RPMI7951 (cell line): Measurements from ENCODE around the gene KLHL29. TPM values are rescaled to one million over a fixed set of nuclear protein-coding genes. Genes with fewer than 3 reads are reported as not detected.

ENCODE experiments used
- DNase-seq: peaks from one replicate; pipeline ENCODE4 v3.0.0-alpha.2; 2012; ENCODE audit warnings: low read depth
- total RNA-seq: library from RNA; depleted of rRNA; stranded (reverse); fragments of >200 nt; shearing (Covaris generic); gene quantifications from 2 replicates; pipeline ENCODE4 v1.2.3, GENCODE V29; 2014

The KLHL29 gene
- total RNA-seq, 1 experiment from 2014 or later: 0.84 TPM

DNA sequence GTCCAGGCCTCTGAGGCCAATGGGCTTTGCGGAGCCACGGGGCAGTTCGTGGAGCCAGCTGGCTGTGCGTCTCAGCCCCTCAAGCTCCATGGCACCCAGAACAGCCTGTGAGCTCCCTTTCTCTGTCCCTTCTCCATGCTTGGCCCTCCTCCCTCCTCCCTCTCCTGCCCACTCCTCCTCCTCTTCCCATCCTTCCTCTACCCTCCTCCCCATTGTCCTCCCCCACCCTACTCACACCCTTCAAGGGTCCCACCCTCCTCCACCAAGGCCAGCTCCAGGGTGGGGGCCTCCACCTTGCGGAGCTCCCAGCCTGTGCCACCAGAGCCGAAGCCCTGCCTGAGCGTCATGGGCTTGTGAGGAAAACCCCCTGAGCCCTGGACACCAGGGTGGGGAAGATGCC, 273.0 kb downstream of the KLHL29 start:
- no peak for DNase-seq

DNA sequence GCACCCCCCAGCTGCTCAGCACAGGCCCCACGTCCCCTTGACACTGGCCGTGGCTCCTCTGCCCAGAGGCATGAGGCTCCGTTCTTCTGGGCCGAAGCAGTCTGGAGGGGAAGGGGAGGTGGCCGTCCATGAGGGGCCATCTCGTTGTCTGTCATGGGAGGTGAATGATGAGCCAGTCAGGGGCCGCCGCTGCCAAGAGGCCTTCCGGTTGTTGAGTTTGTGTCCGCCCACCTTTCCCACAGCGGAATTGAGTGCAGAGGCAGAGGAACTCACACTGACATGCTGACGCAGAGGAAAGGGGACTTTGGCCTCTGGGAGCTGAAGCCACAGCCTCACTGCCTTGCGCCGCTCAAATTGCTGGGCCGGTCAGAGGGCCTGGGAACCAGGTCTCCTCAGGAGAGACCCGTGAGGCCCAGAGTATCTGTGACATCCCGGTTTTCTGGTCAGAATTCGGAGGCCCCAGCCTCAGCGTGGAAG, 273.5 kb downstream of the KLHL29 start:
- DNase-seq: no peak

DNA sequence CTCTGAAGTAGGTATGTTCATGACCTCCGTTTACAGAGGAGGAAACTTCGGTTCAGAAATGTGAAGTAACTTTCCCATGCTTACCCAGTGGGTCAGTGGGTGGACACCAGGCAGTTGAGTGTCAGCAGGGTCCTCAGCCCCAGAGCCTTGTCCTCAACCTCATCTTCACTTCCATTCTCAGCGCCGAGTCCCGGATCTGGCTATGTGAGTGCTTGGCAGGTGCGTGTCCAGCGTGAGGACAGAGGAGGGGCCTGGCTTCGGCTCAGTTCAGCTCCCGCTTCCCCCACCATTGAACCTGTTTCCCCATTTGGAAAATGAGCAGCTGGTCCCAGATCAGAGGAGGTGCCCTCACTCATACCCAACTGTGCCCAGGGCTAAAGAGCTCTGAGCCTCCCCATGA, 274.3 kb downstream of the KLHL29 start:
- no peak for DNase-seq

DNA sequence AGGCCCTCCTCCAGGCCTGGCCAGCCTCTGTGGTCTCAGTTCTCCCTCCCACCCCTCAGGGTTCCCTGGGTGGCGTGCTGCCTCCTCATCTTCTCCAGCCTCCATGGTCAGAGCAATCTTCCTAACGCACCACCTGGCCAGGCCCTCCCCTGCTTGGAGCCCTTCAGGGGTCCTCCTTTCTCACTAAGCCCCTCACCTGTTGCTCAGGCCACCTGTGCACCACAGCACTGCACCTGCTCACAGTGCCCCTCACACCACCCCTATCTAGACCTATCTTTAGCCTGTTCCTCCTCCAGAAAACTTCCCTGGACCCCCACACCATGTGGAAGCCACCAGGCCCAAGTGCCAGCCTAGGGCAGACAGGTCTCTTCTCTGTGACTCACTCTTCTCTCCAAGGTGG, 274.8 kb downstream of the KLHL29 start:
- no peak for DNase-seq

DNA sequence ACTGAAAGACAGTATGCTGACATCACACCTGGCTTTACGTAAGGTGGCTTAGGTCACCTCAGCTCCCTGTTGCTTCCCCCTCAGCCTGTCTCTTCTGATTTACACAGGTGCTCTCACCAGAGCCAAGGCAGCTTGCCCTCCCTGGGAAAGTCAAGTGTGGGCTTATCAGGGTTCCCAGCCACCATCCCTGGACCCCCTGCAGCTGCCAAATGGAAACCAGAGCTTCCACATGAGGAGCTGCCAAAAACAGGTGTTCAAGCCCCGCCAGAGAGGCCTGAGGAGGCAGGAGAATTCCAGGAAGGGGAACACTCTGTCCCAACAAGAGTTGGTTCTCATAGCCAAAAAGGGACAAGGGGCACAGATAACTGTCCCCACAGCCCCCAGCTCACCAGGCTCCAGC, 275.3 kb downstream of the KLHL29 start:
- no peak for DNase-seq

DNA sequence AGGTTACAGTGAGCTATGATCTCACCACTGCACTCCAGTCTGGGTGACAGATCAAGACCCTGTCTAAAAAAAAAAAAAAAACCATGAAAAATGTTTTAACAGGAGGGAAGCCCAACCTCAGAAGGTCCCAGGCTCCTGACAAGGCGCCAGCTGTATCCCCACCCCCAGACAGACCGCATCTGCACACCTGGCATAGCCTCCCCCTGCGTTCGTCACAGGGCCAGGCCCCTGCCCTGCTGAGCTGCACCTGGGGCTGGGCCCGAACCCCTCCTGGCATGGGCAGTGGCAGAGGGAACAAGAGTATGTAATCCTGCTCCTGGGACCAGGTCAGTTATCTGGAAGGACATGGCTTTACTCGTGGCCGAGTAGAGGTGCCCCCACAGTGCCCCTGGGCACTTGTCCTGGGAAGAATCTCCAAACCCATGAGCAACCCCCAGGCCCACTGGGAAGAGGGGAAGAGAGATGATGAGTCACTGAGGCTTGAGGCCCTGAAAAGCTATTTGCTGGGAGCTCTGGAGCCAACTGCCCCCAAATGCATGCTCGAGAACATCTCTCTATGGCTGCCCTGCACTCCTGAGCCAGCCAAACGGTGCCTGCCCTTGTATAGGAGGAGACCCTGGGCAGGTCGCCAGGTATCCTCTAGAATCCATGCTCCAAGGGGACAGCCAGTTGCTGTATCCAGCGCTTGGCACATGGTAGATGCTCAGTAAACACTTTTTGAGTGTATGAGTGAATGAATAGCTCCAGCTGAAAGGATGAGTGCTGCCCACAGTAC, 276.5 kb downstream of the KLHL29 start:
- DNase-seq: no peak

DNA sequence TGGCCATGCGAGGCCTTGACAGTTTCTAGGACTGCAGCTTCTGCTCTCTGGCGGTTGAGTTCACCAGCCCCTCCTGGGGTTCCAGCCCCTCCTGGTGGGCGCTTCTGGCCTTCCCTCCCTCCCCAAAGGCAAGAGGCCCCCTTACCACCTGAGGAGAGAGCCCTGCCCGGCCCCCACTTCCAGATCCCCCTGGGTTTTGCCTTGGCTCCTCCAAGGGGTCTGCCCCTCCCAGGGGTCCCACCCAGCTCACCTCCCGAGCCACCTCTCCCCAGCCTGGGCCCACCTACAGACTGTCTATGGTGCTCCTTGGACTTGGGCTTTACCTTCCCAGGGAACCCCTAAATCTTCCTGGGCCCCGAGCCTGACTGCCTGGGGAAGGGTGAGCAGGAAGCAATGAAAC, 277.5 kb downstream of the KLHL29 start:
- DNase-seq: no peak

DNA sequence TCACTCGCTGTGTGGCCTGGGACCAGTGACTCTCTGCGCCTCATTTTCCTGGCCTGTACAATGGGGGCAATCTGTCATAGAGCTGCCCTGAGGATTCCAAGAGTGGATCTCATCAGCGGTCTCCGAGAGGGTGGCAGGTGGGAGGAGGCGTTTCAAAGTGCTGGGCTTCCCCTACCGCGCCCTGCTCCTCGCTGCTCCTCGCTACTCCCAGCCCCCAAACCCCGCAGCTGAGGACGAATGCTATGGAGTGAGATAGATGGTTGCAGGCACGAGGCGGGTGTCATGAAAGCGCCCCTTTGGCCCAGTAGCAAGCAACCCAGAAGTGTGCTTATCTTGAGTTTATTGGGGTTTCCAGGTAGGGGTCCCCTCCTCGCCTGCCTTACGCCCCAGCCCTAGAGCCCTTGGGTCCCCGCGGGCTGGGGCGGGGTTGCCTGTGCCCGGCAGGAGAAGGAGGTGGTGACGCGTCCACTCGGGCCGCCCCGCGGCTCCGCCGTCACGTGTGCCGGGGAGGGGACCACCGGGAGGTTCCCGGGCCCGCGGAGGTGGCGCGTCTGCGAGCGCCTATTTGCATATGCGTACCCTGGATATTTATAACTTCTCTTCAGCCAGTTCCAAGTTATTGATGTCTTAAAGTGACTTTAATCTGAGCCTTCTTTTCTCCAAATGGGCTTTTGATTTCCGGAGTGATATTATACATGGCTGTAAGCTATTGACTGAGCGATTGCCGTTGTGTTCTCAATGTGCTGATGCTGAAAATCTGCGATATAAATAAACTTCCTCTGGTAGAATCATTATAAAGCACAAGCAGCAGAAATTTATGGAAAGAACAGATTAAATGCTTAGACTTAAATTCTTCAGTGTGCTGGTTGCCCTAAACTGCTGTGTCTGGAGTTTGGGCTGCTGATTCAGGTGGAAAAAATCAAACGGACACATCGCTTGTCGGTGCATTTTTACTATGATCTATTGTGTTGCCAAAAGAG, 278.3 kb downstream of the KLHL29 start:
- no peak for DNase-seq

DNA sequence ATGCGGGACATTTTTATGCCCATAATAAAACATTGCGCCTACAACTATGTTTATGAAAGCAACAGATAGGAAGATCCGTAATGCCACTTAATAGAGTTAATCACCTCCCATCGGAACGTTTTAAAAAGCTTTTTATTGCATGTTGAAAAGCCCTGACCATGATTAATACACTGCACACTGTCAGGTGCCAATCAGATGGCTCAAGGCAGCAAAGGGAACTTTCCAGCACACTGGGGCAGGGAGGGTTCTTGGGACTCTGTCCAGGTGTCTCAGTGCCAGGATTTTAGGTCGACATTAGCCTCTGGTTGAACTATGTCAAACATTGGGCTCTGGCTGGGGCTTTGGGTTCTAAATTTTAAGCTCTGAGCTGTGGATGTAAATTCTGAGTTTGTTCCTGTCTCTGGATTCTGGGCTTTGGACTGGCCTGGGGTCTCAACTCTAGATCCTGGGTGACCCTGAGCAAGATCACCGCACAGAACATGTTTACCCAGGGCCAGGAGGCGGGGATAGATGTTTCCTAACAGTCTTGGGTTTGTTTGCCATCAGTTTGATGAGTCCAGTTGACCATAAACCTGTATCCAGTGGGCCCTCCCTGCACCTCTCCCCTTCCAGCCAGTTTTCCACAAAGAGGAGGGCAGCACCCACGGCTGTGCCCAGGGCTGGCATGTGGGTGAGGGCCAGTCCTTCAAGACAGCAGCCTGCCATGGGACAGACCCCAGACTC, 279.2 kb downstream of the KLHL29 start:
- no peak for DNase-seq

DNA sequence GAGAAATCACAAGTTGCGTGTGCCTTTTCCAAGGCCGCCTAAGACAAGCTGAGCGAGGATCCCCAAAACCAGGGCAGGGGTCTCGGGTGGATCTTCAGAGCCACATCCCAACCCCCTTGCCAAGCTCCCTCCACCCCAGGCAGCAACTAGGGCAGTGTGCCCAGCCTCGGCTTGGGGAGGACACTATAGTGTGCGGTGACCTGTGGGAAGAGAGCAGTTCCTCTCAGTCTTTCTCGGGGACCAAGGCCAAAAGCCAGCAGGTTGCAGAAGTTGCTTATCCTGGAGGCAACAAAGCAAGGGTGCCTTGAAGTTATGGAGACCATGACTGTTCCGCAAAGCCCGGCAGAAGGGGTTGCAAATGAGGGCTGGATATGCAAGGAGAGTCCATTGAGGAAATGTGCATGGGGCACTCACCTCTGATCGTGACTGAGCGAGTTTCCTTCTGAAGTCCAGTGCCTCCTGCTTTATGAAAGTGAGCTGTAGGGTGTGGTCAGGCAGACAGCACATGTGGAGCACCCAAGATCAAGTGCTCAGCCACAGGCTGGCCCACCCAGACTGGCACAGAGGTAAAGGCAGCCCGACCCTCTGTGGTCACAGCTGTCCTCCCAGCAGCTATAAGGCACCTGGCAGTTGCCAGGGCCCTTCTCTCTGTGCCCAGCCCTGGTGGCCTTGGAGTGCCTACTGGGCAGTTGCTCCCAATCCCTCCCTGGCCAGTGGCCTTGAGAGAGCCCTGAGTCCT, 281.4 kb downstream of the KLHL29 start:
- DNase-seq: no peak

DNA sequence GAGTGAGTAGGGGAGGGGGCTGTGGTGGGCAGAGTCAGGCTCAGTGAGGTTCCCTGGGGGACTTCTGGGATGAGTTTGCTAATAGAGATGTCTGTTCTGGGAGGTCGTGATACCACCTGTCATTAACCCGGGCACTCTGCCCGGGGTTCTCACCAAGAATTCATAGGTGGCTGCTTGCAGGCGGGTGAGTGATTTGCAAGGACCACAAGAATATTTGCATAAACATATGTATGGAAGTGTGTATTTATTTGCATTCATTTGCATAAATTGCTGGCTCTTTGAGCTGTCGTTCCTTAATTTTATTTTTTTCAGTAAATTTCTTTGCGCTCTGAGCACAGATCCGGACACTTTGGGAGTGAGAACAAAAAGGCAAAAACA, 282.0 kb downstream of the KLHL29 start:
- no peak for DNase-seq

DNA sequence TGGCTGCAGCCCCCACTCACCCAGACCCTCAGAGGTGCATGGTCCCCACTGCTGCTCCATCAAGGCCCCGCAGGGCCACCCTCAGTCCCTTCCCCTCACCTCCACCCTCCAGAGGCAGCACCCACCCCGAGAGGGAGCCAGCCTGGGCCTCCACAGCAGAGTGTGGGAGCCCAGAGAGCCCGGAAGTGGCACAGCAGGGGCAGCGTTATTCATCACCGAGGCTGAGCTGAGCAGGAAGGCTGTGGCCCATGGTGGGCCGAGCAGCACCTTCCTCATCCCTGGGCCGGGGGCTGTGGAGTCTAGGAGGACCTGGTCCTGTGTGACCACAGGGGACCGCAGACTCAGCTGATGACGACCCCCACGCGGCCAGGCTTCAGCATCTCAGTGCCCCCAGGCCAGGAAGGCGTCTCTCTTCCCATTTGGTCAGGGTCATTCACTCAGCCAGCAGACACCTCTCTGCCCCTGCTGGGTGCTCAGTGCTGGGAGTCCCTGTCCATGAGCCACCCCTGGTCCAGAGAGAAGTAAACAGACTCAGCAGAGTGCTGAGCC, 283.9 kb downstream of the KLHL29 start:
- no peak for DNase-seq

DNA sequence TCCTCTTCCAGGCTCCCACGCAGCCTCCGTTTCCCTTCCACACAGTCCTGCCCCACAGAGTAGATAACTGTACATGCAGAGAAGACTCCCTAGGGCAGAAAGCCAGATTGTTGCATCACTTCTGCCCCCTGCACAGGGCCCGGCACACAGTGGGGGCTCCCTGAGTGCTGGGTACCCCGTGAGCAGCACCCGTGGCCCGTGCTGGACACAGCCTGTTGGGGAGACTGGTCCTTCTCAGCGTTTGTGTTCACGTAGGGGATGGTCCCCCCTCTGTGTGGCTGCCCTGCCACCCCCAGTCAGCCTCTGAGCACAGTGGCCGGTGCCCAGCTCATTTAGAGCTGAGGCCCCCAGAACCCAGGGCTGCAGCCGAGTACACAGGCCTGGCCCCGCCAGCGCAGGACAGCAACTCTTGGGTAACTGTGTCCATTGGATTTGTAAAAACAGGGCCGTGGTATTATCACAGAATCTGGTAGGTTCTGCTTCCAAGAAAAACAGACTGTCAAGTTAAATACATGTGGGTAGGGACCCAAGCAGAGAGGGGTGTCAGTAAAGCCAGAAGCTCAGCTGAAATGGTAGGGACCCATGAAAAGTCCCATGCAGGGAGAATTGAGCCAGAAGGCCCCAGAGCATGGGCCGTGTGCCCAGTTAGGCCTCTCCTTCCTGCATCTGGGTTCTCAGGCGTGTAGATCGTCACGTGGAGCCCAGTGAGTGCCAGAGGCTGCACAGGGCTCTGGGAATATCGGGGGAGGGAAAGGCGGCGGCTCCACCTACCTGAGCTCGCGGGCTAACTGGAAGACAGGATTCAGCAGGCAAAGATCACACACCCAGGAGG, 284.6 kb downstream of the KLHL29 start:
- no peak for DNase-seq

DNA sequence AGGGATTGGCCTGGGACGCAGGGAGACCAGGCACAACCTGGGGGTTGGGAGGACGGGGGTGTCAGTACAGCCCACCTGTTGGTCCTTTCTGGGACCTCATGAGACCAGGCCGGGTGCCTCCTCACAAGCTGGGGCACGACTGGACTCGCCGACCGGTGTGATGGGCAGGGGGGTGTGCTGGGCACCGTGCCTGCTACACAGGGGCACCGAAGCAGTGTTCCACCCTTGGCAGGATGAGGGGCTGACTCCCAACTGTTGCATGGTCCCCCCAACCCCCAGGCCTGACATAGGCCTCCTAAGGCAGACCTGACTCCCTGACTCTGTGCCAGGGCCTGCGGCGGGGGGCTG, 285.2 kb downstream of the KLHL29 start:
- DNase-seq: no peak

DNA sequence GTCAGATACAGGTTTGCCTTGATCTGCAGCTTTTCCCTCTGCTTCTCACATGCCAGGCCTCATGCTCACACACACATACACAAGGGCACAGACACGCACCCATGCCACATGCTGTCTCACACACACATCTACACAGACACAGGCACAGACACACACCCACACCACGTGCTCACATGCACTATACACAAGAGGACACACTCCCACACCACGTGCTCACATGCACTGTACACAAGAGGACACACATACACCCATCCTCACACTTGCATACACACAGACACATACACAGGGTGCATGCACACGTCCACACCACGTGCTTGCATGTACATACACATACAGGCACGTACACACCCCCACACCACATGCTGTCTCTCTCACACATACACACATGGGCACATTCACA, 288.1 kb downstream of the KLHL29 start:
- DNase-seq: no peak

DNA sequence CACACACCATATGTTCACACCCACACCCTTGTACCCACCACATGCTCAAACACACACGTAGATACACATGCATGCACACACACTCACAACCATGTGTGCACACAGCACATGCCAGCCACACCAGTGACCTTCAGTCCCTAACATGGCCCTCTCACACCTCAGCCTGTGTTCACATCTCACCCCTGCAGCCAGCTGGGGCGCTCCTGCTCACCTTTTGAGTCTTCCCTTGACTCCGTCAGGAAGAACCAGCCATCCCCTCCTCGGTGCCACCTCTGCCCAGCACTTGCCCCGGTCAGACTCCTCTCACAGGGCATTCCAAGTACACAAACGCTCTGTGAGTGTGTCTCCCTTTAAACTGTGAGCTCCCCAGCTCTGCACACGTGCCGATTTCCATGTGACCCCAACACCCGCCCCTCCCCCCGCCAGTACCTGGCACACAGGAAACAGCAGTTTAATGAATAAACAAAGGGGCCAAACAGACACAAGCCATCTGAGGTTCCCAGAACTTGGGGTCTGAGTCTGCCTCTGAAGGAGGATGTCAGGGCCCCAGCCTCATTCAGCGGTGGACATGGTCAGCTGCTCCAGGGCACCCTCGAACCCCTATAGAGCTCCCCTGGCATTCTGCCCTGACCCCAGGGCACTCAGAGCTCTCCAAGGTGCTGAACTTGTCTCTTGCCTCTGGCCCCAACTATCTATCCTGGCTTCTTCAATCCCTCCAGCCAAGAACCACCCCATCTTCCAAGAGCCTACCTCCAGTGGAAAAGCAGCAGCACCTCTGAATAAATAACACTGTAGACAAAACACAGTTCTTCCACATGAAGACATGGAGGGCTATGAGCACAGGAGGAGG, 289.1 kb downstream of the KLHL29 start:
- DNase-seq: no peak

DNA sequence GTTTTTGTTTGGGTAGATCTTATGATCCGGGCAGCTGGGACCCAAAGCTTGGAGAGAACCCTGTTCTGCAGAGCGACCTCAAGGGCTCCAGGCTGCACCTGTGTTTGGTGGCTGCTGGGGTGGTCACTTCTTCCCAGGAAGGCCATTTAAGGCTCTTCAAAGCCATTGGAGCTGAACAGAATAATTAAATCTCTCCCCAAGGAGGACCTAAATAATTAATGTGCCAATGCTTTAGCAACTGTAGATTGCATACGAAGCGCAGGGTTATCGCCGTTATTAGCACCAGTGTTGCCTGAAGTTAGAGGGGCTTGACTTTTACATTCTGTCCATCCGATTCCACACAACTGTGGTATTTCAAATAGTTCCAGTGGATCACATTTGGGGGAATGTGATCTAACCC, 290.5 kb downstream of the KLHL29 start:
- DNase-seq: no peak

DNA sequence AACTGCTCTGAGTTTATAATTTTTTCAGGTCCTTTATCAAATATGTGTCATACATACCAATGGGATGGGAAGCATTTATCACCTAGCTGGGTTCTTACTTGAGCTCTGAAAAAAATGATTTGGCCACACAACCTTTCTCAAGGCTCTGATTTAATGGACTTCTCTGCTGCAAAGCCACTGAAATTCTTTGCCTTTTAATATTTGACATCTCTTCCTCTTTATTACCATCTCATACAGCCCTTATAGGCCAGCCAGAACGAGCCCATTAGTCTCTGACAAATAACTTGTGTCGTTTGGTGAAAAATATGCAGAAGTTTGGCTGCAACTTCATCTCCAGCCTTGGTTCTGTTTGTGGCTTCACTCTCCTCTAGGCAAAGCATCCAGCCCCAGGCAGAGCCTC, 292.9 kb downstream of the KLHL29 start:
- no peak for DNase-seq

DNA sequence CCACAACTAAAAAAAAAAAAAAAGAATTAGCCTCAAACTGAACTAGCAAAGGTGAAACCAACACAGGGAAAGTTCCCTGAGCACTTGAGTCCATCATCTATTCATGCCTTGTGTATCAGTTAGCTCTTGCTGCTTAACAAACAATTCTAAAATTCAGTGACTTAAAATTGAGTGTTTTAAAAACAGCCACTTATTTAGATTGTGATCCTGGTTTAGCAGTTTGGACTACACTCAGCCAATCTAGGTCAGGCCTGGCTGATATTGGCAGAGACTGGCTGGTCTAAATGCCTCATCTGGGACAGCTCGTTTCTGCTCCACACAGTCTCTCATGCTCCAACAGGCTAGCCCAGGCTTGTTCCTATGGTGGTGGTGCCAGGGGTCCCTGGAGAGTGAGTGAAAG, 294.1 kb downstream of the KLHL29 start:
- DNase-seq: no peak
